Ishikawa (cell line): ENCODE measurements around the gene DQX1.

ENCODE experiments used
- CEBPB ChIP-seq: IDR thresholded peaks from 2 replicates; pipeline ENCODE4 v1.6.1; 2012
- EGR1 ChIP-seq: IDR thresholded peaks from 2 replicates; pipeline ENCODE4 v1.6.1; 2012
- REST ChIP-seq: IDR thresholded peaks from 2 replicates; pipeline ENCODE4 v1.6.1; 2012; ENCODE audit warnings: low read depth, mild to moderate bottlenecking
- TCF12 ChIP-seq: IDR thresholded peaks from 2 replicates; pipeline ENCODE4 v1.6.1; 2012; ENCODE audit warnings: low read depth
- USF1 ChIP-seq: IDR thresholded peaks from 2 replicates; pipeline ENCODE4 v1.6.1; 2012
- YY1 ChIP-seq: IDR thresholded peaks from 2 replicates; pipeline ENCODE4 v1.6.1; 2012; ENCODE audit warnings: low read depth
- ZBTB7A ChIP-seq: IDR thresholded peaks from 2 replicates; pipeline ENCODE4 v1.6.1; 2012; ENCODE audit warnings: low read depth

GRCh38 chr2:74575320-74575719 lies 49.3 kb upstream of the DQX1 start:
- TF ChIP-seq EGR1 (no peak), REST (no peak), USF1 (no peak), YY1 (no peak), TCF12 (no peak), ZBTB7A (no peak), CEBPB (no peak)
